HepG2 (cell line): ENCODE measurements around the gene IL6R. TPM values are rescaled to one million over a fixed set of nuclear protein-coding genes. Genes with fewer than 3 reads are reported as not detected.

Experiments used
- ARID4A ChIP-seq: sonication (generic); formaldehyde crosslinking; IDR thresholded peaks from 2 replicates; pipeline ENCODE4 v1.5.0; 2020; ENCODE audit warnings: mild to moderate bottlenecking, missing genetic modification reagents, borderline replicate concordance
- ATF3 ChIP-seq: sonication (generic); formaldehyde crosslinking; IDR thresholded peaks from 2 replicates; pipeline ENCODE4 v1.4.0; 2020; ENCODE audit warnings: missing genetic modification reagents
- CHD2 ChIP-seq: IDR thresholded peaks from 2 replicates; pipeline ENCODE4 v1.6.1; 2011; ENCODE audit warnings: low read depth, low read length, improper control_type of control experiment
- EEA1 ChIP-seq: sonication (generic); formaldehyde crosslinking; IDR thresholded peaks from 2 replicates; pipeline ENCODE4 v1.5.1; 2020; ENCODE audit warnings: mild to moderate bottlenecking, missing genetic modification reagents, borderline replicate concordance
- HHEX ChIP-seq: IDR thresholded peaks from 2 replicates; pipeline ENCODE4 v1.6.1; 2016; ENCODE audit warnings: control low read depth
- JARID2 ChIP-seq: sonication (generic); formaldehyde crosslinking; IDR thresholded peaks from 2 replicates; pipeline ENCODE4 v1.8.1; 2023; ENCODE audit warnings: missing genetic modification reagents, inconsistent platforms; ENCODE audit not compliant: insufficient replicate concordance
- MATR3 ChIP-seq: sonication (generic); formaldehyde crosslinking; IDR thresholded peaks from 2 replicates; pipeline ENCODE4 v1.4.0; 2020; ENCODE audit warnings: missing genetic modification reagents
- MLXIP ChIP-seq: sonication (generic); formaldehyde crosslinking; IDR thresholded peaks from 2 replicates; pipeline ENCODE4 v1.9.0; 2021; ENCODE audit warnings: missing genetic modification reagents, borderline replicate concordance
- MXD1 ChIP-seq: sonication (generic); formaldehyde crosslinking; IDR thresholded peaks from 2 replicates; pipeline ENCODE4 v1.4.0; 2020; ENCODE audit warnings: mild to moderate bottlenecking, missing genetic modification reagents
- PATZ1 ChIP-seq: sonication (generic); formaldehyde crosslinking; IDR thresholded peaks from 2 replicates; pipeline ENCODE4 v1.4.0; 2020; ENCODE audit warnings: missing genetic modification reagents
- TFAP4 ChIP-seq: sonication (generic); IDR thresholded peaks from 2 replicates; pipeline ENCODE4 v1.6.1; 2016; ENCODE audit warnings: low read depth, borderline replicate concordance
- ZNF260 ChIP-seq: sonication (generic); formaldehyde crosslinking; IDR thresholded peaks from 2 replicates; pipeline ENCODE4 v1.4.0; 2020; ENCODE audit warnings: missing genetic modification reagents, low read depth, mild to moderate bottlenecking, borderline replicate concordance
- ZNF335 ChIP-seq: sonication (generic); formaldehyde crosslinking; IDR thresholded peaks from 2 replicates; pipeline ENCODE4 v1.4.0; 2020; ENCODE audit warnings: missing genetic modification reagents
- ZNF431 ChIP-seq: sonication (generic); formaldehyde crosslinking; IDR thresholded peaks from 2 replicates; pipeline ENCODE4 v1.9.0; 2022; ENCODE audit warnings: missing genetic modification reagents, low read depth, mild to moderate bottlenecking, borderline replicate concordance
- ZNF546 ChIP-seq: sonication (generic); formaldehyde crosslinking; conservative IDR thresholded peaks from 2 replicates; pipeline ENCODE4 v1.8.1; 2023; ENCODE audit warnings: mild to moderate bottlenecking, missing genetic modification reagents
- ZNF691 ChIP-seq: sonication (generic); formaldehyde crosslinking; IDR thresholded peaks from 2 replicates; pipeline ENCODE4 v1.4.0; 2020; ENCODE audit warnings: missing genetic modification reagents, low read depth, mild to moderate bottlenecking, borderline replicate concordance
- polyA plus RNA-seq, 8 experiments: library from polyadenylated mRNA; depleted of rRNA in 3 of 8; stranded (reverse) in 7 of 8; unstranded in 1 of 8; fragments of >200 nt; fragmentation: Illumina TruSeq in 4 of 8; extraction: Trizol in 4 of 8; gene quantifications; 2 replicates each; pipeline versions ENCODE4 v1.2.1 to v1.2.3, GENCODE V29; 2011 to 2016; ENCODE audit warnings: low read depth in 4 of 8, missing spikeins in 1 of 8, mixed read lengths in 1 of 8; ENCODE audit not compliant: insufficient read depth in 1 of 8
- total RNA-seq, 5 experiments: library from RNA; depleted of rRNA; stranded (reverse); fragments of >200 nt; fragmentation: Illumina TruSeq; extraction: Trizol; gene quantifications; 2 replicates each; pipeline ENCODE4 v1.2.3, GENCODE V29; 2016; ENCODE audit warnings: low read depth in 1 of 5

IL6R gene
- total and polyA plus RNA-seq, 2 of the 13 experiments (the other 11 are each of a cell fraction or from before 2014, with no cell fraction given), result 5.0 to 24.5 TPM

- TF ChIP-seq ARID4A (CRISPR knock-in tag) (peak; percentile 78; the same call in 1 of the 2 replicates), MATR3 (CRISPR knock-in tag) (no peak), ZNF546 (CRISPR knock-in tag) (no peak), MLXIP (no peak), CHD2 (no peak), ZNF335 (no peak), ATF3 (peak; percentile 62), HHEX (CRISPR knock-in tag) (no peak), MXD1 (CRISPR knock-in tag) (peak; percentile 44), JARID2 (CRISPR knock-in tag) (no peak), ZNF691 (CRISPR knock-in tag) (peak; percentile 73), ZNF431 (no peak), ZNF260 (CRISPR knock-in tag) (no peak; the same call in 1 of the 2 replicates), EEA1 (no peak), TFAP4 (peak; percentile 59; the same call in 1 of the 2 replicates), PATZ1 (CRISPR knock-in tag) (peak; percentile 83)
These were observed at the start of gene IL6R (continued) for GRCh38 chr1:154404984-154405746.
